NCI-H748 treated with DMSO at 0.1 percent for 48 hours (cell line): ENCODE results near the gene YWHAB.

Source experiments
- DNase-seq: peaks from one replicate; lab custom pipeline; 2025; lab: John Stamatoyannopoulos, UW

Gene YWHAB

DNA sequence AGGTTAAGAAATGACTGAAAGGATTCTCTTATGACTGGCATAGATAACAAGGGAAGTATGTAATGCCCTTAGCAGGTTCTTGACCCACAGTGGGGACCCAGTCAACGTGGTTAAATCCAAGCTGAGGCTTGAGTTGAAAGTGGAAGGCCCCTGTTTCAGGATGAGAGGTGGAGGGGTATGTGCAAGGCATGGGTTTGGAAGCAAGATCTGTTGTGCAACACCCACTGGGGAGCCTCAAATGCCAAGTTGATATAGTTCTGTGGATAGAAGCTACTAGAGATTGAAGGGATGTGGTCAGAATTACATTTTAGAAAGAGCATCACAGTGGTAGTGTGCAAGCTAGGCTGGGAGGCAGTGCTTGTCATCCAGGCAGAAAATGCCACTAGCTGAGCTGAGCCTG, 29.4 kb downstream of the YWHAB start:
- DNase-seq = no peak

GRCh38 chr20:44916586-44916985, 31.1 kb downstream of the YWHAB start:
- DNase-seq = no peak

DNA sequence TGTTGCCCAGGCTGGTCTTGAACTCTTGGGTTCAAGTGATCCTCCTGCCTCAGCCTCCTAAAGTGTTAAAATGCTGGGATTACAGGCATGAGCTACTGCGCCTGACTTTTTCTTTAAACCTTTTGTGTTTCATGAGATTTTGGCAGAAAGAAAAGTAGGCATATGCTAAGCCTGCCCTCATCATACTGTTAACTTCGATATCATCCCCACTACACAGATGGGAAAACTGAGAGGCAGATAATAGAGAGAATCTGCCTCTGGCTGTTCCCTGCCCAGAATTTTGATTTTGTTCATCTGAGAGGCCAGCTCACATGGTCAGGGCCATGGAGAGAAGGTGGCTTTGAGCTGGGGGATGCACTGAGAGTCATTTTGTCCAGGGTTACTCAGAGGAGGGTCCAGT, 31.9 kb downstream of the YWHAB start:
- no peak for DNase-seq

DNA sequence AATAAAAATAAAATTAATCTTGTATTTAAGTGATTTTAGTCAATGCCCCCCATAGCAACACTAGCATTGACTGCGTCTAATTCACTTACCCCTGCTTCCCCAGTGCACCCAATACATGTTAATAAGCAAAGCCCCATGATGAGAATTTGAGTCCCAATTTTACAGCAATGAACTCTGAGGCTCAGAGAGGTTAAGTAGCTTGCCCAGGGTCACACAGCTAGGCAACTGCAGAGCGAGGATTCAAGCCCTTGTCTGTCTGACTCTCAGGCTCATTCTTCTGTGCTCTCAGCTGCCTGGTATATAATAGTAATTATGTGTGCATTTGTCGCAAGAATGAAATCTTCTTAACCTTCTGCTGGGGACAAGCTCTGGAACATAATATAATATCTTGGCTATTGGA, 32.8 kb downstream of the YWHAB start:
- no peak for DNase-seq

DNA sequence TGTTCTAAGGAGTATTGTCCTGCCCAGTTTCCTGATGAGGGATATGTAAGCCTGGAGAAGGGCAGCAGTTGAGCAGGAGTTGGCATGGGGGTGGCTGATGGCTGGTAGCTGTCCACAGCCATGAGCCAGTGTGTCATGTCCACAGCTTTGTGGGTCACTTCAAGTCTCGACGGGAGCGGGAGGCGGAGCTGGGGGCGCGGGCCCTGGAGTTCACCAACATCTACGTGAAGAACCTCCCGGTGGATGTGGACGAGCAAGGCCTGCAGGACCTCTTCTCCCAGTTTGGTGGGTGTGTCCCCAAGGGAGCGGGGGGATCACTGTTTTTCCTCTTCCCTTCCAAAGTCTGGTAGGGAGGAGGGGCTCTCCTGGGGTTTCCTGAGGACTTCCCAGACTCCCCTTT, 33.3 kb downstream of the YWHAB start:
- DNase-seq = no peak

GRCh38 chr20:44921447-44921846, 35.9 kb downstream of the YWHAB start:
- no peak for DNase-seq

- DNase-seq = no peak
These were observed 39.0 kb downstream of the YWHAB start for GRCh38 chr20:44924541-44924940.

- DNase-seq = no peak
These were observed 43.1 kb downstream of the YWHAB start for GRCh38 chr20:44928595-44928994.

GRCh38 chr20:44930517-44931168, 45.1 kb downstream of the YWHAB start:
- DNase-seq = no peak

DNA sequence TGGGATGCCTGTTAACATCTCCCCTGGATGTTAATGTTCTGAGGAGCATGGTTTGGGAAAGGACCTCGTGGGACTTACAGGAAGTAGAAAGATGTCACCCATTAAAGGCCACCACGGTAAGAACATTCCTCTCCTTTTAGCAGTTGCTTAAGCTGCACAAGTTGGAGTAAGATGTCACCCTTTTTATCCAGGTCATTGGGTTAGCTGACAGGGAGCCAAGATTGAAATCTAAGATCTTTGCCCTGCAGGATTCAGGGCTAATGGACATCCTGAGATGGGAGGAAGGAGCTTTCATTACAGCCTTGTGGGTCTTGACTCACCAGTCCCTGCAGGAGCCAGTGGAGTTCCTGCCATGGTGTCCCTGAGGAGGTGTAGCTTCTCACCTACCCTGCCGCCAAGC, 46.4 kb downstream of the YWHAB start:
- no peak for DNase-seq

DNA sequence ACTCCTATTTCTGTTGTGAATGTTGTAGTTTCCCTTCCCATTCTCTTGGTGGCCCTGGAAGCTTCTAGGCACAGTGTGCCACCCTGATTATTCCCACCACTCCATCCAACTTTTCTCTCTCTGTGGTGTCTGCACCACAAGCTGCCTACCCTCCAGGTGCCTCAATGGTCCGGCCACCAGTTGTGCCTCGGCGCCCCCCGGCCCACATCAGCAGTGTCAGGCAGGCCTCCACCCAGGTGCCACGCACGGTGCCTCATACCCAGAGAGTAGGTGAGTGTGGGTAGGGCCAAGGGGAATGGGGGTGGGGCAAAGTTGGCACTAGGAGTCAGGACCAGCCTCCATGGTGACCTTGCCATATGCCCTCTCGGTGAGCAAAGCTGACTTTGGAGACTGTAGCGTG, 47.4 kb downstream of the YWHAB start:
- no peak for DNase-seq

- DNase-seq = no peak
These were observed 51.0 kb downstream of the YWHAB start for GRCh38 chr20:44936510-44936909.

DNA sequence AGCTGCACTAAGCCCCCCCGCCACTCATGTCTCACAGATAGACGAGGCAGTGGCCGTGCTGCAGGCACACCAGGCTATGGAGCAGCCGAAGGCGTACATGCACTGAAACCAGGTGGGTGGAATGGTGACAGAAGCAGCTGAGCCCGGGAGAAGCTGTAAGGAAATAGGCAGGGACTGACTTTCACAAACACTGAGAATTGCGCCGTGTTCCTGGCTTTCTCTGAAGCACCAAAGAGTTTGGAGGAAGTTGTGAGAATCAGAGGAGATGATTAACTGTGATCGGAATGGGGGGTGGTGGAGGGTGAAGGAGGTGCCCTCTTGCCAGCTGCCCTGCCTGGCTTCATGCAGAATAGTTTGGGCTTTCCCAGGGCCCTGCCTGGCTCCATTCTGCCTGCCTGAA, 53.1 kb downstream of the YWHAB start:
- DNase-seq = no peak

DNA sequence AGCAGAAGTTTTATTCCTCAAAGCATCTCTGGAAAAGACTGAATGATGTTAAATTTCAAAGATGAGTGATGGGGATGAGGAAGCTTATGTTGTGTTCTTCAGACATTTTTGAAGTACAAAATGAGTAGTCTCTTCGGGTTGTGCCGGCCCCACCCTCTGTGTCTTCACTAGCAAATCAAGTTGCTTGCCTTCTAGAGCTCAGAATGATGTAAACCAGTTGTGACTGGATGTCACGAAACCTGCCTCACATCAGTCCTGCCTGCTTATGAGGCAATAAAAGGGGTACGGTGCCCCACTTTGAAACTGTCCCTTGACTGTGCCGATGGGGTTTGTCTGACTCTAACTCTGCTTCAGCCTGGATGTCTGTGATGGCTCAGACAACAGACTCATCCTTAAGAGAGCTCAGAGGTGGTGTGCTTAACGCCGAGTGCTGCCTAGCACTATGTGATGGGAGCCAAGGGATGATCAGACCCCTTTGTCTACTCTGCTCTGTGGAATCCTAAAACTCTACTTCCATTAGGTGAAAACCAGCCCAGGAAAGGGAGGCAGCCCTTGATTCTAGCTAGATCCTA, 55.7 kb downstream of the YWHAB start:
- DNase-seq = no peak

DNA sequence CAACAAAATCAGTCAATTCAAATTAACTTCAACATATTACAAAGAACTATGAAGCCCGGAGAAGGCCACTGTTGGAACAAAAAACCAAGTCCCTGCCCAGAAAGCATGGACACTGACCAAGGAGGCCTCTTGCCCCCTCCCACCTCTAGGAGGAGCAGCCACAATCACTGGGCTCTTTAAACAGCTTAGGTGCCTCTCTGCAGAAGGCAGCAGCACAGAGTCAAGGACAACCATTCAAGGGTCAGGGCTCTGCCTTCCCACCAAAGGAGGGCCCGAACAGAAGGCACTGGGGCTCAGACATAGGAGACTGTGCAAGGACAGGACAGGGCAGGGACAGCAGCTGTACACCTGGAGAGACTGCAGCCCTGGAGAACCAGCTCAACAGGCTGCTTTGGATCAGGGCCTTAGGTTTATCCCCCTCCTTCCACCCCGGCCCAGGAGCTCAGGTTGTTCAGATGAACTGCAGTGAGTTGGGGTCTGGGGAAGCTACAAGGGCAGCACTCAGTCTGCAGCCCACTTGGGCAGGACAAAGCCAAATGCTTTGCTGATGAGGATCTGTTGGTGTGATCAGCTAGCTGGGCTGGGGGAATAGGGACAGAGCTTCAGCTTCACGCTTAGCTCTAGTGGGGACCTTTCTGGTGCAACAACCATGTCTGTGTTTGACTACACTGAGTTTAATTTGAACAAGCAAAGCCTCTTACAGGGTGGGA, 56.9 kb downstream of the YWHAB start:
- no peak for DNase-seq

DNA sequence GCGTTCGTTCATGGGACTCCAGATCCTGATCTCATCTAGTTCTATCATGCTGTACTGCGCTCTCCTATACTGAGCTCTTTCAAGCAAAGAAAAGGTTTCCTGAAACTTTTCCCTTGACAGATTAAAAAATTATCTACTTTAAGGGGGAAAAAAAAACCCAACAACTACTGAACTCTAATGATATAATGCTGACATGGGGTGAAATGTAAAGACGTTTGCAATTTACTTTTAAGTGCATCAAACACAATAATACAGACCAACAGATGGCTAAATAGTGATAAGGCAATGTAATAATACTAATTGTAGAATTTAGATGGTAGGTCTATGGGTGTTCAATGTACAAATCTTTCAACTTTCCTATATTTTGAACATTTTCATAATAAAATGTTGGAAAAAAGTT, 58.3 kb downstream of the YWHAB start:
- DNase-seq = no peak

DNA sequence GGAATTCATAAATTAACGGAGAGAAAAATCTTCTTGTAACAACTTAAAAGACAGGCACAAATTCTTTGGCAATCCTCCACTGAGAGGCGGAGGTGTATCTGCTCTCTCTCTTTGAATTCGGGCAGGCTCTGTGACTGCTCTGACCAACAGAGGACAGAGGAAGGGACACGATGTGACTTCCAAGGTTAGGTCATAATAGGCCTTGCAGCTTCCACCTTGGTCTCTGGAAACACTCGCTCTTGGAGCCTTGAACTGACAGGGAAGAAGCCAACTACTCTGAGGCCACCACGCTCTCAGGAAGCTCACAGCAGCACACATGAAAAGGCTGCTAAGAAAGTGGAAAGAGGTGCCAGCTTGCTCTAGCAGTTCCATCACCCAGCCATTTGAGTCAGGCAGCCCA, 59.8 kb downstream of the YWHAB start:
- DNase-seq = no peak

GRCh38 chr20:44946271-44946852, 60.9 kb downstream of the YWHAB start:
- no peak for DNase-seq

- DNase-seq = no peak
These were observed 62.6 kb downstream of the YWHAB start for GRCh38 chr20:44948107-44948506.

- DNase-seq = no peak
These were observed 63.0 kb downstream of the YWHAB start for GRCh38 chr20:44948513-44948912.

DNA sequence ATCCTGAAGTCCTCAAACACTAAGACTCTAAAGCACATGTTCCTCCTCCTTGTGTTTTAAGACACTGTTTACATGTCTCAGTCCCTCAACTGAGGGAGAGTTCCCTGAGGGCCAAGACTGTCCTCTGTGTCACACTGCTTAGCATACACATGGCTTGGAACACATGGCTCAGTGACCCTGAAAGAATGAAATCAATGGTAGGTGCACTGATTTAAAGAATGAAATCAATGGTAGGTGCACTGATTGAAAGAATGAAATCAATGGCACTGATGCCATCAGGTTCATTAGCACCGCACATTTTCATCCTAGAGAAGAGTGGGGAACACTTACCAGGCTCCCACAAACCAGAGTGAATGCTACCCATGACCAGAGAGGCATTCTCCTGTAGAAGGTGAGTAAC, 64.9 kb downstream of the YWHAB start:
- no peak for DNase-seq

GRCh38 chr20:44952731-44953130, 67.2 kb downstream of the YWHAB start:
- no peak for DNase-seq

- no peak for DNase-seq
These were observed 68.7 kb downstream of the YWHAB start for GRCh38 chr20:44954211-44954610.
